HepG2 (cell line): ENCODE measurements around the gene ZDHHC13. TPM values are rescaled to one million over a fixed set of nuclear protein-coding genes. Genes with fewer than 3 reads are reported as not detected.

Source experiments
- ATAC-seq: fragments of 200-7000 bp; cut with Tn5 transposase; 3 replicates; pipeline ENCODE4 v1.9.1; 2020; ENCODE audit warnings: mild to moderate bottlenecking, moderate library complexity
- BruUV-seq: library from RNA; stranded (reverse); fragments of 400-500 nt; replicated peaks from 2 replicates; lab custom pipeline; 2021; lab: Mats Ljungman, UMichigan
- CTCF ChIA-PET: fragments of 300-600 bp; formaldehyde crosslinking; extraction: SDS; loops from one replicate; lab custom pipeline; 2021; ENCODE audit warnings: low total read pairs, inconsistent platforms, low intra/inter-chr PET ratio; lab: Yijun Ruan, JAX
- POLR2A ChIA-PET: fragments of 350-600 bp; sonication (Branson Sonifier 250); formaldehyde crosslinking; loops from one replicate; lab custom pipeline; 2020; ENCODE audit warnings: antibody characterized with exemption, inconsistent platforms; lab: Yijun Ruan, JAX
- DNase-seq: peaks from one replicate; pipeline ENCODE4 v3.0.0-alpha.2; 2015; ENCODE audit warnings: low spot score
- FAIRE-seq: peaks from 3 replicates; lab custom pipeline; 2011; peaks lifted over from hg19 to GRCh38; lab: Jason Lieb, UNC
- H2AFZ ChIP-seq: one replicate; pipeline ENCODE4 v1.6.1; 2011; ENCODE audit warnings: low read length, inconsistent platforms
- H3K27ac ChIP-seq: fragments of 300-600 bp; 3 replicates; pipeline ENCODE4 v1.8.0; 2011; ENCODE audit warnings: mixed run types, mild to moderate bottlenecking, mixed read lengths, low read length, inconsistent platforms; ENCODE audit not compliant: insufficient read depth; ENCODE audit errors: extremely low read length
- H3K27me3 ChIP-seq, 2 experiments: fragments of 200-600 bp in 1 of 2; 2 replicates in 1 of 2; 3 replicates in 1 of 2; pipeline versions ENCODE4 v1.6.0 to v1.8.0; 2011; ENCODE audit warnings: low read length in 2 of 2, mild to moderate bottlenecking in 2 of 2, moderate library complexity in 2 of 2, inconsistent platforms in 1 of 2; ENCODE audit not compliant: insufficient read depth in 2 of 2, control insufficient read depth in 1 of 2
- H3K36me3 ChIP-seq, 2 experiments: fragments of 200-600 bp in 1 of 2; replicated peaks in 1 of 2; 2 replicates in 1 of 2; 3 replicates in 1 of 2; pipeline versions ENCODE4 v1.5.1 to v1.8.0; 2011; ENCODE audit warnings: low read length in 2 of 2, inconsistent platforms in 1 of 2; ENCODE audit not compliant: insufficient read depth in 2 of 2, control insufficient read depth in 1 of 2
- H3K4me1 ChIP-seq: 2 replicates; pipeline ENCODE4 v1.5.1; 2012; ENCODE audit warnings: low read length, inconsistent platforms; ENCODE audit not compliant: insufficient read depth
- H3K4me2 ChIP-seq: 2 replicates; pipeline ENCODE4 v1.6.0; 2011; ENCODE audit warnings: low read depth, low read length, inconsistent platforms
- H3K4me3 ChIP-seq, 3 experiments: fragments of 200-600 bp in 1 of 3; sonication (generic), shearing (Covaris generic) in 1 of 3; replicated peaks in 1 of 3; 2 replicates each; pipeline ENCODE4 v1.5.1; 2011 to 2016; ENCODE audit warnings: low read length in 3 of 3, inconsistent platforms in 2 of 3, low read depth in 2 of 3, mild to moderate bottlenecking in 2 of 3, control low read depth in 1 of 3, mixed read lengths in 1 of 3; ENCODE audit not compliant: insufficient read depth in 1 of 3
- H3K79me2 ChIP-seq: one replicate; pipeline ENCODE4 v1.6.1; 2011; ENCODE audit warnings: low read length, inconsistent platforms; ENCODE audit not compliant: insufficient read depth
- H3K9ac ChIP-seq: 2 replicates; pipeline ENCODE4 v1.6.0; 2011; ENCODE audit warnings: mild to moderate bottlenecking, low read depth, low read length, inconsistent platforms; ENCODE audit not compliant: insufficient read depth
- H3K9me3 ChIP-seq: 2 replicates; pipeline ENCODE4 v1.5.1; 2012; ENCODE audit warnings: mild to moderate bottlenecking, low read length
- H4K20me1 ChIP-seq: 2 replicates; pipeline ENCODE4 v1.6.0; 2011; ENCODE audit warnings: inconsistent platforms, mild to moderate bottlenecking, low read length, moderate library complexity; ENCODE audit not compliant: insufficient read depth
- CEBPB ChIP-seq: IDR thresholded peaks from 2 replicates; pipeline ENCODE4 v1.6.1; 2011; ENCODE audit warnings: low read depth, low read length, improper control_type of control experiment, borderline replicate concordance
- PRDM15 ChIP-seq: sonication (generic); formaldehyde crosslinking; IDR thresholded peaks from 2 replicates; pipeline ENCODE4 v1.4.0; 2020; ENCODE audit warnings: missing genetic modification reagents
- SRSF9 ChIP-seq: fragments of 200-400 bp; formaldehyde crosslinking; IDR thresholded peaks from 2 replicates; pipeline ENCODE4 v1.6.1; 2018; ENCODE audit warnings: borderline replicate concordance, mild to moderate bottlenecking, low read depth, low read length; ENCODE audit not compliant: insufficient read depth, poor library complexity, severe bottlenecking
- whole genome bisulfite sequencing: methylation state at CpG from one replicate; pipeline ENCODE4 v1.1.6; 2017; ENCODE audit warnings: low lambda C conversion rate; 5-methylcytosine and 5-hydroxymethylcytosine counted together
- in situ Hi-C: cut with HindIII; loops from 2 replicates; pipeline ENCODE4 v1.10.0; 2017; ENCODE audit warnings: low pct_unique_long_range_greater_than_20kb; ENCODE audit not compliant: extremely low pct_ligation_motif_present
- intact Hi-C: fragments of 100-400 bp; cut with micrococcal nuclease; formaldehyde crosslinking; loops from one replicate; pipeline ENCODE4 v1.10.0; 2022; ENCODE audit not compliant: unreplicated experiment
- polyA plus RNA-seq, 8 experiments: library from polyadenylated mRNA; depleted of rRNA in 3 of 8; stranded (reverse) in 7 of 8; unstranded in 1 of 8; fragments of >200 nt; fragmentation: Illumina TruSeq in 4 of 8; extraction: Trizol in 4 of 8; gene quantifications; 2 replicates each; pipeline versions ENCODE4 v1.2.1 to v1.2.3, GENCODE V29; 2011 to 2016; ENCODE audit warnings: low read depth in 4 of 8, missing spikeins in 1 of 8, mixed read lengths in 1 of 8; ENCODE audit not compliant: insufficient read depth in 1 of 8
- total RNA-seq, 5 experiments: library from RNA; depleted of rRNA; stranded (reverse); fragments of >200 nt; fragmentation: Illumina TruSeq; extraction: Trizol; gene quantifications; 2 replicates each; pipeline ENCODE4 v1.2.3, GENCODE V29; 2016; ENCODE audit warnings: low read depth in 1 of 5

ZDHHC13 gene
- total and polyA plus RNA-seq, 2 of the 13 experiments (the other 11 are each of a cell fraction or from before 2014, with no cell fraction given) = 10.9 to 11.8 TPM

GRCh38 chr11:19218786-19219460 is 102.0 kb downstream of the ZDHHC13 start:
- 50% methylated on average over 7 of the region's 15 CpGs for WGBS
- in situ Hi-C loops (no loop called here), intact Hi-C loops (no loop called here)
- TF ChIP-seq PRDM15 = peak; percentile 68; the same call in 1 of the 2 replicates
- TF ChIP-seq SRSF9 = no peak
- peak; percentile 41; the same call in 1 of the 2 replicates for TF ChIP-seq CEBPB
- Histone ChIP-seq H3K4me2 (no peak overlapping the region), H4K20me1 (no peaks in the 10 kb centered on the region), H2AFZ (no peak overlapping the region), H3K79me2 (no peaks in the 10 kb centered on the region), H3K36me3 (no peaks in the 10 kb centered on the region), H3K4me3 (no peak overlapping the region), H3K9me3 (no peaks in the 10 kb centered on the region), H3K27ac (no peak overlapping the region), H3K27me3 (0 out of 5 replicates have a peak, but pooled peaks cover 0 to 4% of the 10 kb centered on the region in 2 experiments), H3K4me1 (no peaks in the 10 kb centered on the region), H3K9ac (no peak overlapping the region)
- ChIA-PET CTCF (no interaction called here), POLR2A (no interaction called here)
- no TSS peak for BruUV-seq
- no peak for ATAC-seq
- no peak for DNase-seq
- no peak for FAIRE-seq
